SW480 (cell line): Measurements from ENCODE around the gene HABP4.

Experiments
- DNase-seq: peaks from one replicate; pipeline ENCODE4 v3.0.0-alpha.2; 2016; ENCODE audit warnings: low spot score

Gene HABP4, protein sequence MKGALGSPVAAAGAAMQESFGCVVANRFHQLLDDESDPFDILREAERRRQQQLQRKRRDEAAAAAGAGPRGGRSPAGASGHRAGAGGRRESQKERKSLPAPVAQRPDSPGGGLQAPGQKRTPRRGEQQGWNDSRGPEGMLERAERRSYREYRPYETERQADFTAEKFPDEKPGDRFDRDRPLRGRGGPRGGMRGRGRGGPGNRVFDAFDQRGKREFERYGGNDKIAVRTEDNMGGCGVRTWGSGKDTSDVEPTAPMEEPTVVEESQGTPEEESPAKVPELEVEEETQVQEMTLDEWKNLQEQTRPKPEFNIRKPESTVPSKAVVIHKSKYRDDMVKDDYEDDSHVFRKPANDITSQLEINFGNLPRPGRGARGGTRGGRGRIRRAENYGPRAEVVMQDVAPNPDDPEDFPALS

DNA sequence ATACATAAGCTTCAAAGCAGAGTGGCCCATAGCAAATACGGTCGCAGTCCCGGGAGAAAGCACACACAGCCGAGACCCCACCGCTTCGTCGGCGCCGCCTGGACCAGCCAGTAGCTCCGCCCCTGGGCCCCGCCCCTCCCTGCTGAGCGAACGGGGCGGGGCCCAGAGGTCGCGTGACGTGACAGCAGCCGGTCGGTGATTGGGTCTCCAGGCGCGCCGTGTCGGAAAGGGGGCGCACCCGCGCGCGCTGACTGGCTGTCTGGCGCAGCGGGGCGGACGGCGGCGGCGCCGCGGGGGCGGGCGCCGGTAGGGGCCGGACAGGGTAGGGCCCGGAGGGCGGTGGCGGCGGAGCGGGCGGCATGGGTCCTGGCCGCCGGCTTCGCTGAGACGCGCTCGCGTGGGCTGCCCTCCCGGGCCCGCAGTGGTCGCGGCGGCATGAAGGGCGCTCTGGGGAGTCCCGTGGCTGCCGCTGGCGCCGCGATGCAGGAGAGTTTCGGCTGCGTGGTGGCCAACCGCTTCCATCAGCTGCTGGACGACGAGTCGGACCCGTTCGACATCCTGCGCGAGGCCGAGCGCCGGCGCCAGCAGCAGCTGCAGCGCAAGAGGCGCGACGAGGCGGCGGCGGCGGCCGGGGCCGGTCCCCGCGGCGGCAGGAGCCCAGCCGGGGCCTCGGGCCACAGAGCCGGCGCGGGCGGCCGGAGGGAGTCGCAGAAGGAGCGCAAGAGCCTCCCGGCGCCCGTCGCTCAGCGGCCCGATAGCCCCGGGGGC lies at the start of gene HABP4:
Gene HABP4, plus strand, starts transcription at position 325 of the 768 bp plus-strand sequence. Its CDS starts 111 bp downstream, at position 436.
- DNase-seq: peak; percentile 93

DNA sequence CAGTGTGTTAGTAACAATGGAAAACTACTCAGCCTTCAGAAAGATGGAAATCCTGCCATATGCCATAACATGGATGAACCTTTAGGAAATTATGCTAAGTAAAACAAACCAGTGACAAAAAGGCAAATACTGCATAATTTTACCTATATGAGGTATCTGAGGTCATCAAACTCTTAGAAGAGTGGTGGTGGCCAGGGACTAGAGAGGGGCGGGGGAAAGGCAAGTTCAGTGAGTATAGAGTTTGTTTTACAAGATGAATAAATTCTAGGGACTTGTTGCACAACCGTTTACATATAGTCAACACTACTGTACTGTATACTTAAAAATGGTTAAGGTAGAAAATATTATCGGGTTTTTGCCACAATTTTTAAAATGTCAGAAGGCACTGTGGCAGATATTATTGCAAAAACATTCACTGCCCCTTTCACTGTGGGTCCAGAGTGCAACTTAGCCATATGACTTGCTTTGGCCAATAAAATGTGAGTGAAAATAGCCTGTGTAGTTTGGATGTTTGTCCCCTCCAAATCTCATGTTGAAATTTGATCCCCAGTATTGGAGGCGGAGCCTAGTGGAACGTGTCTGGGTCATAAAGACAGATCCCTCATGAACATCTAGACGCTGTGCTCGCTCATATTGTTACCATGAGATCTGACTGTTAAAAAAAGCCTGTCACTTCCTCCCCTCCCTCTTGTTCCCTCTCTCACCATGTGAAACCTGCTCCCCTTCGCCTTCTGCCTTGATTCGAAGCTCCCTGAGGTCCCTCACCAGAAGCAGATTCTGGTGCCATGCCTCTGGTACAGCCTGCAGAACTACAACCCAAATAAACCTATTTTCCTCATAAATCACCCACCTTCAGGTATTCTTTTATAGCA lies 41.3 kb upstream of the HABP4 start:
- no peak for DNase-seq

DNA sequence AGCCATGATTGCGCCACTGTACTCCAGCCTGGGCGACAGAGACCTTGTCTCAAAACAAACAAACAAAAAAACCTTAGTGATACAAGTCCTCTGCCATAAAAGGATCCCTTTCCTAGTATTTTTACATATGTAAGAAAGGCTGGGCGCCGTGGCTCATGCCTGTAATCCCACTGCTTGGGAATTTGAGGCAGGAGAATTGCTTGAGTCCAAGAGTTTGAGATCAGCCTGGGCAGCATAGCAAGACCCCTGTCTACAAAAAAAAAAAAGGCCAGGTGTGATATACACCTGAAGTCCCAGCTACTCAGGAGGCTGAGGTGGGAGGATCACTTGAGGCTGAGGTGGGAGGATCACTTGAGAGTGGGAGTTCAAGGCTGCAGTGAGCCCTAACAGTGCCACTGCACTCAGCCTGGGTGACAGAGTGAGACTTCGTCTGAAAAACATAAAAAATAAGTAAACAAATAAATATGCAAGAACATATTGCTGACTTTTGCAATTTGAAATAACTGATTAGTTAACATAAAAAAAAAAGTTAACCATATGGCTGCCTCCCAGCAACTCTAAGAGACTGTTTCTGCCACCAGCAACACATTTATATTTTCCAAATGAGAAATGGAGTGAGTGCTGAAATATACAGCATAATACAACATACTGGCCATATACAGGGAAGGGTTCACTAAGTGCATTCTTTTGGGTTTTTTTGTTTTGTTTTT lies 38.7 kb upstream of the HABP4 start:
- no peak for DNase-seq

- DNase-seq: no peak
Observed at GRCh38 chr9:96412174-96412913, 37.6 kb upstream of the HABP4 start.

DNA sequence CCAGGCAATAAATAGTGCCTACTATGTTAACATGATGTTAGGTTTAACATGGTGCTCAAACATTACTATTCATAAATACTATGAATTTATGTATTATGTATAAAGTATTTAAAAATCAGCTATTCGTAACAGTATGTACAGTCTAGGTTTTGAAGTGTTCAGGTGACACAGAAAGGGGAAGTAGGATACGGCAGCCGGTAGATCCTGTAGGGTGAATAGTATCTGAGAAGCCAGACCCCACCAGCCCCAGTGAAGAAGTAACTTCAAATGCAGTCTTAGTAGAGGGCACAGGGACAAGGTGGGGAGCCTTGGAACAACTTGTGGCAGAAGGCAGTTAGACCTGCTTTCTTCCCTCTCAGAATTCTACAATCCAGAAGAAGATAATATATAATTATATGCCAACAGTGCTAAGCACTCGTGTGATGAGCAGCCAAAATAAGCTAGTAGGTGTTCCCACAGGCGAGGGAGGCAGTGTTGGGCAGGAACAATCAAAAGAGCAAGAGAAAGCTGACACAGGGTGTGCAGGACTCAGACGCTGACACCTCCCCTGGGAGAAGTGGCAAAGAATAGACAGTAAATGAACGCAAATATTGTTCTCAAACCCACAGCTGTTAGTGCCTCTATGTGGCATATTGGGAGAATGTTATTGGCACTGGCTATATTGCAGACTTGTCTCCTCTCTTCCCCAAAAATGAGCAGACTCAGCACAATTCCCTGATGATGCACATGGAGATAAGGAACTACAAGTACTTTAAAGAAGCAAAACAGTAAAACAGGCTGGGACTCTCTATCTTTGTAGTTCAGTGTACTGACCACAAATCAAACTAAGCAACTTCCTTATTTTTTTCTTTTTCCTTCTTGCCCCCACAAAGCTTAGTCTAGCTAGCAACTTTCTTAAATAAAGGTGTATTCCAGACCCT lies 36.4 kb upstream of the HABP4 start:
- no peak for DNase-seq

DNA sequence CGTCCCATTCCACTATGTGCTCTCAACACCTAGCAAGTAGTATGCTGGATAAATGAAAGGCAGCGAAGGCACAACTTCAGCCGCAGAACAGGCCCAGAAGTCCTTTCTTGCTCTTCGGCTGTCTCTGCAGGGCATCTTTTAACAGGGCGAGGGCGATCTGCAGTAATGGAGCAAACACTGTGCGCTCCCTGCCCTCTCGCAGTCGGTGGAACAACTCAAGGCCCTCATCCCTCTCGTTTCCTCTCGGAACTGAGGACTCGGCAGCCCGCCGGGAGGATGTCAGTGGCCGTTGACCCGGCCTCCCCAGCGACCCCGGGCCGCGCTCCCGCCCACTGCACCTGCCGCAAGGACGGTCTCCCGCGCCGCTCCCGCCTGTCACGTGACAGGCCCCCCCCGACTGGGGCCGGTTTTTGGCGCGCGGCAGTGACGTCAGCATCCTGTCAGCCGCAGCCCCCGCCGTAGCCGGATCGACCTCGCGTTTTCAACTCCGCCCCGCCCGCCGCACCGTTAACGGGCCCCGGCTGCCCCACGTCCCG lies 32.9 kb upstream of the HABP4 start:
- DNase-seq: peak; percentile 80

GRCh38 chr9:96417661-96418082 lies 32.3 kb upstream of the HABP4 start:
- no peak for DNase-seq

DNA sequence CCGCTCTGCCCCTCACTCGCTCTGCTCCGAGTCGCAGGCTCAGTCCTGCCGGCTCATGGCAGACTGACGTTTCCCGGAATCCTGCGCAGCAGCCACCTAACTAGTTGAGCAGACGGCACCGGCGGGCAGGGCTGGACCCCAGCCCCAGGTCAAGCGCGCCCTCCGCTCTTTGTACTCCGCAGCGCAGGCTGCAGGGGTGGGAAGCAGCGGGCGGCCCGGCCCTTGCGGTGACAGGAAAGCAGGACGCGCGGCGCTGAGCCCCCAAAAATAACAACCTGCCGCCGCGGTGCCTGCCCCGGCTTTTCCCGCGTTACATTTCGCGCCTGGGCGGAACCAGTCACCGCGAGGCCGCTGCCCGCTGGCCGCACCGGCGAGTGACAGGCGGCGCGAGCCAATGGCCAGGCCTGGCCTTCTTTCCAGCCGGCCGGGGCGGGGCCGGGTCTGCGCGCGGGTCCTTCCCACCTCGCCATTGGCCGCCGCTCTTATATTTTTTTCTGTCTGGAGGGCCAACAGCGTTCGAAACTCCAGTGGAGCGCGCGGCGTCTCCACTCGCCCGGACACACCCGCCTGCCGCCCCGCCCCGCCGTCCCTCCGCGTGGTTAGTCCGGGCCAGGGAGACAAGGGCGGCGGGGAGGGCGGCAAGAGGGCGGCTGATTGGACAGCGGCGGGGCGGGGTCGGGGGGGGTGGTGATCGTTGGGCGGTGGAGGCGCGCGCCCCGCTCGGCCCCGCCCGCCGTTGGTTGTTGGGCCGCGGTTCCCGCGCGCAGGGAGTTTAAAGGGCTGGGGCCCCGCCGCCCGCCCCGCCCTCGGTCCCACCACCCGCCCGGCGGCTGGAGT lies 31.7 kb upstream of the HABP4 start, which contains the start of gene ZNF367:
Gene ZNF367, minus strand, starts transcription at position 288 of the 837 bp plus-strand sequence. CDS start 338 bp downstream, outside the sequence.
- peak; percentile 98 for DNase-seq

DNA sequence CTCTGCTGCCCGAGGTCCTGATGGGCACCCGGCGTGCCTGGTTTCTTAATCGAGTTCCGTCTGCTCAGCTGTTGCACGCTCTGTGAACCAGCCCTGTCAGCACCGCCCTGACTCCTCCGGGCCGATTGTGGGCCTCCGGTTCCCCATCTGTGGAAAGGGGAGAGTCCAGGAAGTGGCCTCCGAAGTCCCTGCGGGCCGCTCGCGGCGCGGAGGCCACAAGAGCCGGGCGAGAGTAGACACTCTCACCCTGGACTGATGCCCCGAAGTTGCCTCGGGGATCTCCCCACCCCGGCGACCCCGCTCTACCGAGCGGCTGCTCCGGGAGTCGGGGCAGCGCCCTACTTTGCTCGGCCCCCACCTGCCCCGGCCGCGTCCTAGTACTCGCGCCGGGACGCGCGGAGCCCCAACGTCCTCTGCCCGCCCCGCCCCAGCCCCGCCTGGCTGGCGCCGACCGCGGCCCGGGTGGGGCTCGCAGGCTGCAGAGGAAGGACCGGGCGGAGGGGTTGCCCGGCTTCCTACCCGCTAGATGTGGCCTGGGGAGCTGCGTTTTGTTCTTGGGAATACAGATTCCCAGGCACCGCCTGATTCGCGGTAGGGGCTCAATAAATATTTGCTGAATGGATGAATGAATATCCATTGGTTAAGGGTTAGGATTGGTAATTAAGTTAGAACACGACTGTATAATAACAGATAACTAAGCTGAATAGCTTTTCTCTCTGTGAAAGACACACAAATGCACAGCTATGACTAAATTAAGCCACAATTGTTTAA lies 30.9 kb upstream of the HABP4 start:
- peak; percentile 77 for DNase-seq

DNA sequence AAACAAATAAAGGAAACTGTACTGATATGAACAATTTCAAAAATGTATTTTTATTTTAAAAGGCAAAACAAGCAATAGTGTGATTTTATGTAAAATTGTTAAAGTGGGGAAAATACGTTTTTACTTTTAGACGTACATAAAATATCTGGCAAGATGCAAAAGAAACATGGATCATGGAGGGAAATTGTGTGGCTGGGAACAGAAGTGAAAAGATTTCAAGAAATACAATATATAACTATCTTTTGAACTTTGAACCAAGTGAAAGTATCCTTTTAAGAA lies 30.3 kb upstream of the HABP4 start:
- no peak for DNase-seq

GRCh38 chr9:96420468-96421219 lies 29.3 kb upstream of the HABP4 start:
- peak; percentile 97 for DNase-seq

DNA sequence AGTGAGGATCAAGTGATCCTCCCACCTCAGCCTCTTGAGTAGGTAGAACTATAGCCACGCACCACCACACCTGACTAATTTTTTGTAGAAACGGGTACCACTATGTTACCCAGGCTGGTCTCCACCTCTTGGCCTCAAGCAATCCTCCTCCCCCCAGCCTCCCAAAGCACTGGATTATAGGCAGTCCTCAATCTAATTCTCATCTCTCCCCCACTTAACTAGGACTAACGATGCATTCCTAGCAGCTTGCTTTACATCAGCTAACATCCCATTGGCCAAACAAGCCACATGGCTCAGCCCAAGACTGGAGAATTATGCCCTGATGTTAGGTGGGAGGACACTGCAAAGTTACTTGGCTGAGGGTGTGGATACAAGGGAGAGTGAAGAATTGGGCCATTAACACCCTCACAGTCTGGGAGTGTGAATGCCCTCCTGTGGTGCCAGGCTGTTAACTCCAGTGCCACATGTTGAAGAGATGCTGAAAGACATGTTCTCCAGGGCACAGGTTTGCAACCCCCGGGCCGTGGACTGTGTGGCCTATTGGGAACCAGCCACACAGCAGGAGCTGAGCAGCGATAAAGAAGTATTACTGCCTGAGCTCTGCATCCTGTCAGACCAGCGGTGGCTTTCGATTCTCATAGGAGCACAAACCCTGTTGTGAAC lies 26.5 kb upstream of the HABP4 start:
- no peak for DNase-seq

DNA sequence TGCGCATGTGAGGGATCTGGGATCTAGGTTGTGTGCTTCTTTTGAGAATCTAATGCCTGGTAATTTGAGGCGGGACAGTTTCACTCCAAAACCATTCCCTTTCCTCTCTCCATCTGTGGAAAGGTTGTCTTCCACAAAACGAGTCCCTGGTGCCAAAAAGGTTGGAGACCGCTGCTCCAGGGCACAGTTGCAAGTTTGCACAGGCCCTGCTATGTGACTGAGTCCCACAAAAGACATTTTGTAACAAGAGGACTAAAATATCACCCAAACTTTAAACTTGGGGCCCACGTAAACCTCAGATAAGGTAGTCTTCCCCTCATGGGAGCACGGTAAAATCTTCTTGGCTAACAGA lies 26.0 kb upstream of the HABP4 start:
- no peak for DNase-seq

DNA sequence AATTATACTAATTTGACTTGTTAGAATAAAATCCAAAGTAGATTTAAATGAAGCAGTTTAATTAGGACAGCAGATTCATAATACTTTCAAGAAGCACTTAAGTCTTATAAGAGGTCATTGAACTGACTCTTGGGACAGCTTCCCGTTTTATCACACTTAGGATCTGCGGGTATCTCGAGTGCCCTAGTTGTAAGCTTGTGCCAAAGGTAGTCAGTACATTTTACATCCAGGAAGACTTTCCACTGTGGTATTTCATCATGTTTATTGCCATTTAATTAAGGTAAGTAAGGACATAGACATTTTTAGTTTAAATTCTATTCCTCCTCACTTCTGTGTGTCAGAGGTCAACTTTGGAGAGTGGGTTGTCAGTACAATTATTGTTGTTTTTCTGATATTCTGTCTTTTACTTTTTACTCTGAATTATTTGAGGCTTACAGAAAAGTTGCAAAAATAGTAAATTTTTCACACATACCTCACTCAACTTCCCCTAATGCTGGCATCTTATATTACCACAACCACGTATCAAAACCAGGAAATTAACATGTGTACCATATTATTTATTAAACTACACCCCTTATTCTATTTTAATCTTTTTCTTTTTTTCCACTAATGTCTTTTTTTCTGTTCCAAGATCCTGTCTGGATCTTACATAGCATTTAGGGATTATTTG lies 24.3 kb upstream of the HABP4 start:
- DNase-seq: no peak

DNA sequence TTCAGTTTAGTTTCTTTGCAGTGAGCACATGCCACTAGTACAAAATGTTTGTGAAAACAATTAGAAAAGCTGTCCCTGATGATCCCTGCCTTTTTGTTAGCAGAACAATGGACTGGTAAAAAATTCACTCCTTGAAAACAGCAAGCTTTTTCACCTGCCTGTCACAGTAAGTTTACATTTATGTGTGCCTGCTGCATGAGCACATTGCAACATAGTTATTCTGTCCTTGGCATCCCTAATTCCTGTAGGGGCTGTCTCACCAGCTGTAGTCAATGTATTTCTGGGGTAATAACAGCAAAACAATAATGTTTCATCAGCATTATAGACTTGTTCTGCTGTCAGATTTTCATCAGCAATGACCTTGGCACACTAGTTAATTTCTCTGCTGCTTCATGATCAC lies 20.2 kb upstream of the HABP4 start:
- no peak for DNase-seq

DNA sequence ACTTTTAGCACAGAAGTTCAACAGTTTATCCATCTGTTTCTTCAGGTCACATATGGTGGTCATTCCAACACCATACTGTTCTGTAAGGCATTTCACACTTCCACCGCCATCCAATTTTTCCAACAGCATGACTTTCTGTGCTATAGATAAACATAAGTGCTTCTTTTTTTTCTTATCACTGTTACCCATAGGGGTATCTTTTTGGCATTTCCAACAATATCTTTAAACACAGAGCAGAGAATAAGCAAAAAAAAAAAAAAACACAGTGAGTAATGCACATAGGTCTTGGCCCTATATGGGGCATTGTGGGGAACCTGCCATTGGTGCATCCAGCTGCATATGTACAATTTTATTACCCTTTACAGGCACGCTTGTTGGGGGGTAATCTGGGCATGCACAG lies 19.6 kb upstream of the HABP4 start:
- DNase-seq: no peak
